Effector memory CD8-positive, alpha-beta T cell (primary cell): Measurements from ENCODE around the gene CACNG4.

ENCODE experiments used
- ATAC-seq: fragments of 150-1000 bp; cut with Tn5 transposase; replicated peaks from 2 replicates; pipeline ENCODE4 v1.10.0; 2021; ENCODE audit warnings: mild to moderate bottlenecking, moderate library complexity
- DNase-seq, 3 experiments: peaks; one replicate each; pipeline ENCODE4 v3.0.0; 2021
- H3K27ac Mint-ChIP-seq, 2 donors: one replicate each; pipeline ENCODE4 v1.8.0; 2022; ENCODE audit warnings: mild to moderate bottlenecking in 2 of 2, mixed read lengths in 2 of 2, moderate library complexity in 2 of 2
- H3K27me3 Mint-ChIP-seq, 2 donors: one replicate each; pipeline ENCODE4 v1.8.0; 2022; ENCODE audit warnings: mixed read lengths in 2 of 2
- H3K36me3 Mint-ChIP-seq: one replicate; pipeline ENCODE4 v1.8.0; 2022; ENCODE audit warnings: mild to moderate bottlenecking, moderate library complexity, mixed read lengths; ENCODE audit not compliant: insufficient read depth
- H3K4me1 Mint-ChIP-seq, 2 donors: one replicate each; pipeline ENCODE4 v1.8.0; 2022; ENCODE audit warnings: low read depth in 2 of 2, mixed read lengths in 2 of 2
- H3K4me3 Mint-ChIP-seq, 2 donors: one replicate each; pipeline ENCODE4 v1.8.0; 2022; ENCODE audit warnings: mild to moderate bottlenecking in 2 of 2, mixed read lengths in 2 of 2, moderate library complexity in 2 of 2
- H3K9me3 Mint-ChIP-seq, 2 donors: one replicate each; pipeline ENCODE4 v1.8.0; 2022; ENCODE audit warnings: mixed read lengths in 2 of 2

Gene CACNG4

GRCh38 chr17:67008101-67008500 lies 43.6 kb downstream of the CACNG4 start:
- Mint-ChIP-seq H3K27ac (no peak overlapping the region), H3K4me1 (peaks cover 0 to 2% of the 10 kb centered on the region in 2 donors), H3K27me3 (peaks cover 60 to 88% of the 10 kb centered on the region in 2 donors), H3K9me3 (no peaks in the 10 kb centered on the region), H3K36me3 (no peaks in the 10 kb centered on the region), H3K4me3 (no peak overlapping the region)
- no peak for DNase-seq
- ATAC-seq = no peak

- DNase-seq (no peak), ATAC-seq (no peak)
- H3K9me3 Mint-ChIP-seq = no peaks in the 10 kb centered on the region
- no peaks in the 10 kb centered on the region for H3K36me3 Mint-ChIP-seq
- H3K27ac Mint-ChIP-seq = no peak overlapping the region
- peaks cover 0 to 2% of the 10 kb centered on the region in 2 donors for H3K4me1 Mint-ChIP-seq
- H3K27me3 Mint-ChIP-seq = peaks cover 59 to 95% of the 10 kb centered on the region in 2 donors
- H3K4me3 Mint-ChIP-seq = no peak overlapping the region
These were observed 47.1 kb downstream of the CACNG4 start for GRCh38 chr17:67011527-67012175.

- Mint-ChIP-seq H3K4me1 (peaks cover 0 to 2% of the 10 kb centered on the region in 2 donors), H3K27ac (no peak overlapping the region), H3K4me3 (no peak overlapping the region), H3K36me3 (no peaks in the 10 kb centered on the region), H3K27me3 (peaks cover 48 to 98% of the 10 kb centered on the region in 2 donors), H3K9me3 (no peaks in the 10 kb centered on the region)
- ATAC-seq (no peak), DNase-seq (no peak)
These were observed 49.4 kb downstream of the CACNG4 start for GRCh38 chr17:67013891-67014290.

GRCh38 chr17:67015001-67015400 lies 50.5 kb downstream of the CACNG4 start:
- H3K9me3 Mint-ChIP-seq = no peaks in the 10 kb centered on the region
- H3K4me1 Mint-ChIP-seq = peaks cover 0 to under 1% of the 10 kb centered on the region in 2 donors
- no peaks in the 10 kb centered on the region for H3K36me3 Mint-ChIP-seq
- no peak overlapping the region for H3K27ac Mint-ChIP-seq
- H3K4me3 Mint-ChIP-seq = no peak overlapping the region
- ATAC-seq (no peak), DNase-seq (no peak)
- H3K27me3 Mint-ChIP-seq = peaks cover 43 to 100% of the 10 kb centered on the region in 2 donors

DNA sequence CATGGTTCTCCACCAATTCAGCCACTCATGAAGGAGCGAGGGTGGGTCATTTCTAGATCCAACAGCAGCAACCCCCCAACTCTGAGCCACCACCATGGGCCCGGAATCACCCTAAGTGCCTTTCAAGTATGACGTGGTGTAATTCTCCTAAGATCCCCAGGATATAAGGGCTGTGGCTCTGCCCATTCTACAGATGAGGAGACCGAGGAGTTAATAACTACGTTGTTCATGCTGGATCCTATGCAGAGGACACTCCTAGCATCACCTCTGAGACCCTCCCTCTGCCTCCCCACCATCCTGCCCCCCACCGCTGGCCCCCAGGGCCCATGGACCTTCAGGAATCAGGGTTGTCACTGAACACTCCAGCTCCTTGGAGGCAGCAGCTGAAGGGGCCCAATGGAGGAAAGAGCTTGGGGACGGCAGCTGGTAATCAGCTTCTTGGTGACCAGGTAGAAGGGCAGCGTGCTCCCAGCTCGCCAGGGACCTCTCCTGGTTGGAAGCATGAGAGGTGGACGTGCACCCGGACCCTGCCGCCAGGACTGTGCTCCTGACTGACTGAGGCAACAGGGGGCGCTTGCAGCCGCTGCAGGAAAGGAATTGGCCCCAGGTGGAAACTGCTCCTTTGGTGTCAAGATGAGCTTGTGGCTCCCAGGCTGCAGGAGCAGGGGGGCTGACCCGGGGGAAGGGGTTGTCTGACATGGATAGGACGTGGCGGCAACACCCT lies 51.7 kb downstream of the CACNG4 start:
- Mint-ChIP-seq H3K4me1 (no peaks in the 10 kb centered on the region), H3K36me3 (no peaks in the 10 kb centered on the region), H3K9me3 (no peaks in the 10 kb centered on the region), H3K27ac (no peak overlapping the region), H3K4me3 (no peak overlapping the region), H3K27me3 (peaks cover 36 to 90% of the 10 kb centered on the region in 2 donors)
- DNase-seq (no peak), ATAC-seq (no peak)

- DNase-seq (no peak), ATAC-seq (no peak)
- peaks cover 0 to 2% of the 10 kb centered on the region in 2 donors for H3K4me1 Mint-ChIP-seq
- peaks cover 20 to 73% of the 10 kb centered on the region in 2 donors for H3K27me3 Mint-ChIP-seq
- H3K4me3 Mint-ChIP-seq = no peak overlapping the region
- no peak overlapping the region for H3K27ac Mint-ChIP-seq
- no peaks in the 10 kb centered on the region for H3K36me3 Mint-ChIP-seq
- no peaks in the 10 kb centered on the region for H3K9me3 Mint-ChIP-seq
These were observed 53.4 kb downstream of the CACNG4 start for GRCh38 chr17:67017910-67018309.

DNA sequence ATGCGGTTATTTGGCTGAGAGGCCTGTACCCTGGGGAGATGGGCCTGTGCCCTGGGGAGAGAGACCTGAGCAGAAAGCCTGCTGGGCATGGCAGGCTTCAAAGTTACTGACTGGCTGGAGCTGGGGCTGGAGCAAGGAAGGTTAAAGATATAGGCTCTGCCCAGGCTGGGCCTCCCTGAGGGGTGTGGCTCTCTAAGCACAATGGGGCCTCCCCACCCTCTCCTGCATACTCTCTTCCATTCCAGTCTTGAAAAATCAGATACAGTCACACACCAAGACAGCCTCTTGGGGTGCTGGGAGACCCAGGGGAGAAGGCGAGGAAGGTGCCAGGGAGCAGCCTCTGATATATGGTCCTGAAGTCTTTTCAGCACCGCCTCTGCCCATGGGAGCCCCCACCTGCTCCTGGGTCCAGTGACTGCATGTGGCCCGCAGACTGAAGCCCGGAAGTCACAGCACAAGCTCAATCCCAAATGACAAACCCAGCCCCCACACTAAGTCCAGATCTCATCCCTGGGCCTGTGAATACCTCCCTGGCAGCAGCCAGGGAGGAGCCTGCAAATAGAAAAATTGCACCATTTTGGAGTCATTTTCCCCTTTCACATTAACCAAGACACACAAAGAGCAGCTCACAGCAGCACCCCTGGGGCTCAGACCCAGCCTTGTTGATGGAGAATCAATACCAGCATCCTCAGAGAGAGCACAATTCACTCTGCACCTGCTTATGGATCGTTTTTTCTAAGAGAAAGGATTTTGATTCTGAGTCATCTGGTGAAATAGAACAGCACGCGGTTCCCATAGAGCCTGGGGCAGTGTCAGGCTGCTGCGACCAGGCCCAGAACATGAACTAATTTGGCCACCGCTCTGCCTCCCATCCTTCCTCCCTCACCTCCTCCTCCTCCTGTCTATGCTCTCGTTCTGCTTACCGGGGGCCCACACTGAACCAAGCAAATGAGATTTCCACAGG lies 54.2 kb downstream of the CACNG4 start:
- H3K4me1 Mint-ChIP-seq = peaks cover 0 to 2% of the 10 kb centered on the region in 2 donors
- H3K4me3 Mint-ChIP-seq = no peak overlapping the region
- no peaks in the 10 kb centered on the region for H3K36me3 Mint-ChIP-seq
- no peaks in the 10 kb centered on the region for H3K9me3 Mint-ChIP-seq
- H3K27ac Mint-ChIP-seq = no peak overlapping the region
- ATAC-seq = no peak
- H3K27me3 Mint-ChIP-seq = peaks cover 15 to 64% of the 10 kb centered on the region in 2 donors
- DNase-seq = no peak

DNA sequence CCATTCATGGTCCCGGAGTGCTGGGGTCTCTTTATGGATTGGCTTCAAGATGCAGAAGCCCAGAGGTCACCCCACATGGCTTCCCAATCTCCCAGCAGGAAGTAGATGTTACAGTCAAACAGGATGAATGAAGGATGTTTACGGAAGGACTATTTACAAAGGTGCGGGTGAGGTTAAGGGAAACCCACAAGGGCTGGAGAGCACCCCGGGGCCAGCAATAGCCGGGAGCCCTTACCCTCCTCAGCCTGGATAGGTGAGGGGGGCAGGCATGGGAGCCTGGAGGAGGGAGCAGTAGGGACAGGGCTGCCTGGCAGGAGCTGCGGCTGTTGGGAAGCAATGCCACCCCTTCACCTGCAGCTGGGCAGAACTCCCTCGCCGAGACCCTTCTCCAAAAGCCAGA lies 55.3 kb downstream of the CACNG4 start:
- Mint-ChIP-seq H3K9me3 (no peaks in the 10 kb centered on the region), H3K27me3 (peaks cover 5 to 61% of the 10 kb centered on the region in 2 donors), H3K4me1 (peaks cover 0 to 2% of the 10 kb centered on the region in 2 donors), H3K4me3 (no peak overlapping the region), H3K27ac (no peak overlapping the region), H3K36me3 (no peaks in the 10 kb centered on the region)
- ATAC-seq (no peak), DNase-seq (no peak)

- Mint-ChIP-seq H3K36me3 (no peaks in the 10 kb centered on the region), H3K27me3 (peaks cover 0 to 59% of the 10 kb centered on the region in 2 donors), H3K4me1 (peaks cover 0 to 2% of the 10 kb centered on the region in 2 donors), H3K4me3 (no peak overlapping the region), H3K27ac (no peak overlapping the region), H3K9me3 (no peaks in the 10 kb centered on the region)
- ATAC-seq (no peak), DNase-seq (no peak)
These were observed 55.8 kb downstream of the CACNG4 start for GRCh38 chr17:67020293-67020766.

- H3K27ac Mint-ChIP-seq = no peak overlapping the region
- ATAC-seq = no peak
- H3K27me3 Mint-ChIP-seq = peaks cover 0 to 51% of the 10 kb centered on the region in 2 donors
- H3K36me3 Mint-ChIP-seq = no peaks in the 10 kb centered on the region
- no peak overlapping the region for H3K4me3 Mint-ChIP-seq
- no peak for DNase-seq
- no peaks in the 10 kb centered on the region for H3K9me3 Mint-ChIP-seq
- peaks cover 0 to 2% of the 10 kb centered on the region in 2 donors for H3K4me1 Mint-ChIP-seq
These were observed 56.7 kb downstream of the CACNG4 start for GRCh38 chr17:67021196-67021595.

GRCh38 chr17:67021743-67022450 lies 57.4 kb downstream of the CACNG4 start:
- peaks cover 0 to 2% of the 10 kb centered on the region in 2 donors for H3K4me1 Mint-ChIP-seq
- ATAC-seq = no peak
- peaks cover 0 to 44% of the 10 kb centered on the region in 2 donors for H3K27me3 Mint-ChIP-seq
- no peak for DNase-seq
- no peak overlapping the region for H3K27ac Mint-ChIP-seq
- H3K9me3 Mint-ChIP-seq = no peaks in the 10 kb centered on the region
- H3K4me3 Mint-ChIP-seq = no peak overlapping the region
- no peaks in the 10 kb centered on the region for H3K36me3 Mint-ChIP-seq

DNA sequence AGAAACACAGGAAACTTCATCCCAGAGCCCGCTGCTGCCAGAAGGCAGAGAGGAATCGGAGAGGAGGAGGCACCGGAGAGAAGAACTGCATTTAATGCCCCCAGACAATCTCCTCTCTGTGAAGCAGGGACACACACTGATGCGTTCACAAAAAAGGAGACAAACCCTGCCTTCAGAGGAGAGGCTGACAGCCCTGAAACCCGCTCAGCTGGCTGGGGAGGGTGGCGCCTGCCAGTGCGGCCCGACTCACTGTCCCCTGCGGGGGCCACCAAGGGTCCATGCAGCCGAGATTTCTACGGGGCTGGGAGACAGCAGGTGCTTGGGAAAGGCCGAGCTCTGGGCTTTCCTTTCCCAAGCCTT lies 57.9 kb downstream of the CACNG4 start:
- Mint-ChIP-seq H3K9me3 (no peaks in the 10 kb centered on the region), H3K27ac (no peak overlapping the region), H3K4me1 (peaks cover 0 to 2% of the 10 kb centered on the region in 2 donors), H3K27me3 (peaks cover 0 to 38% of the 10 kb centered on the region in 2 donors), H3K36me3 (no peaks in the 10 kb centered on the region), H3K4me3 (no peak overlapping the region)
- DNase-seq = no peak
- no peak for ATAC-seq

DNA sequence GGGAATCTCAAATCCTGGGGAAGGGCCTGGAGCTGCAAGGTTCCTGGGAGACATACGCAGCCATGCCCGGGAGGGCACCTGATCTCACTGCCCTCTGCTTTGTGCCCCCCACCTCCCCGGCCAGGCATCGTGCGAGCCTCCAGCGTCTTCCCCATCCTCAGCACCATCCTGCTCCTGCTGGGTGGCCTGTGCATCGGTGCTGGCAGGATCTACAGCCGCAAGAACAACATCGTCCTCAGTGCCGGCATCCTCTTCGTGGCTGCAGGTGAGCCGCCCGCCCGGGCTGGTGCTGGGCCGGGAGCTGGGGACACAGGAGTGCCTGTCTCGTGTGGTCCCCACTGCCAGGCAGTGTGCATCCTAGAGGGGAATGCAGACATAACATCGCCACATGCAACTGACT lies 60.2 kb downstream of the CACNG4 start:
- Mint-ChIP-seq H3K27me3 (peaks cover 0 to 15% of the 10 kb centered on the region in 2 donors), H3K9me3 (no peaks in the 10 kb centered on the region), H3K27ac (no peak overlapping the region), H3K36me3 (no peaks in the 10 kb centered on the region), H3K4me3 (no peak overlapping the region), H3K4me1 (peaks cover 0 to 2% of the 10 kb centered on the region in 2 donors)
- DNase-seq = no peak
- no peak for ATAC-seq
